Measurements from ENCODE around the gene OR4F15.
"Not testable (repeated sequence)": the region's sequence is repeated elsewhere in the genome, so short reads cannot be mapped to it uniquely, and the experiment has no call there.

The OR4F15 gene, protein sequence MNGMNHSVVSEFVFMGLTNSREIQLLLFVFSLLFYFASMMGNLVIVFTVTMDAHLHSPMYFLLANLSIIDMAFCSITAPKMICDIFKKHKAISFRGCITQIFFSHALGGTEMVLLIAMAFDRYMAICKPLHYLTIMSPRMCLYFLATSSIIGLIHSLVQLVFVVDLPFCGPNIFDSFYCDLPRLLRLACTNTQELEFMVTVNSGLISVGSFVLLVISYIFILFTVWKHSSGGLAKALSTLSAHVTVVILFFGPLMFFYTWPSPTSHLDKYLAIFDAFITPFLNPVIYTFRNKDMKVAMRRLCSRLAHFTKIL

DNA sequence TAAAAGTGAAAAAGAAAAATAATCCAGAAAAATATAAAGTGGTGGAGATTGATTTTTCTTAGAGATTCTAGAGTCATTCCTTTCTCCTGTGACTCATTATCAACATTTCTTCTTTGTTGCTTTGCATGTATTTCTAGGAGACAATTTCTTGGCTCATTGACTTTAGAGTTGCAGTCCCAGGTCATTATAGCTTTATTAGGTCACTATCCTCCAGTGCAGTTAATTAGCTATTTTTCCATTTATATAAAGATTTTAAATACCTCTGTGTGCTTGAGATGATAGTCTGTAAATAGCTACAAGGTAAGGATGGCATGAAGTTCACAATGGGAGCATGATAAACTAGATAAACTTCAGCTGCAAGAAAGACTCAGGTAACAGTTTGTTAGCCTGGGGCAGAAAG is at the start of gene OR4F15:
Gene OR4F15 (plus strand): TSS at position 301 of the 400 bp plus-strand sequence. CDS start 5,985 bp downstream, outside the sequence.
- DNase-seq: no peak

GRCh38 chr15:101764669-101765339 is 47.2 kb upstream of the OR4F15 start:
- DNase-seq: not testable (repeated sequence)

DNA sequence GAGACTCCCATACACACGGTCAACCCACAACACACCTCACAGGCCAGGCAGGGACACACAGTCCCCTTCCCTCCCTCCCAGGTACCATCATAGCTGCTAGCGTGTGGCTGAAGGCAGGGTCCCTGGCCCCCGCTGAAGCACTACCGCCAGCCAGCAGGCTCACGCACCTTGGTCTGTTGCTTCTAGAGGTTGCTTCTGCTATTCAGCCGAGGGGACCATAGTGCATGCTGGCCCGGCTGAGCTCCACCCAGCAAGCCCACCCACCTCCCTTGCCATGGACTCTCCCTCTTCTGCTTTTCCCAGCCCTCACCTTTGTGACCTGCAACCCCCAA is 46.7 kb upstream of the OR4F15 start:
- DNase-seq: not testable (repeated sequence)

GRCh38 chr15:101765772-101766456 is 46.1 kb upstream of the OR4F15 start:
- no peak for DNase-seq

- not testable (repeated sequence) for DNase-seq
Measured at GRCh38 chr15:101767083-101767640, 44.8 kb upstream of the OR4F15 start.

DNA sequence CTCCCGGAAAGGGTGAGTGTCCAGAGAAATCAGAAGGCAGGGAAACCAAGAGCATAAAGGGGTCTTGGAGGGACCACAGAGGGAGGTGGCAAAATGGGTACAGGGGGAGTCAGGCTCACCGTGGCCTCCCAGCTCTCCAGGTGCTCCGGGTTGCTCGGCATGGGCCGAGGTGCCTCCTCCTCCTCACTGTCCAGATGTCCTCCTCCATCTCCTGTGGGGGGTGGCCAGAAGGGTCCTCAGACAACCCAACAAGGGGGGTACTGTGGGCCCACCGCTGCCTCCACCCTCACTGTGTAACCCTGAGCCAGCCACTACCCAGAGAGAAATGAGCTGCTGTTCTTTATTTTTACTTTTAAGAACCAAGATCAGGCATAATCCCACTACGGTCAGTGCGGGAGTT is 39.1 kb upstream of the OR4F15 start:
- no peak for DNase-seq

- DNase-seq: no peak
Measured at GRCh38 chr15:101773496-101774100, 38.4 kb upstream of the OR4F15 start.

- no peak for DNase-seq
Measured at GRCh38 chr15:101775136-101775535, 36.9 kb upstream of the OR4F15 start.

GRCh38 chr15:101778576-101778975 is 33.4 kb upstream of the OR4F15 start:
- DNase-seq: not testable (repeated sequence)

DNA sequence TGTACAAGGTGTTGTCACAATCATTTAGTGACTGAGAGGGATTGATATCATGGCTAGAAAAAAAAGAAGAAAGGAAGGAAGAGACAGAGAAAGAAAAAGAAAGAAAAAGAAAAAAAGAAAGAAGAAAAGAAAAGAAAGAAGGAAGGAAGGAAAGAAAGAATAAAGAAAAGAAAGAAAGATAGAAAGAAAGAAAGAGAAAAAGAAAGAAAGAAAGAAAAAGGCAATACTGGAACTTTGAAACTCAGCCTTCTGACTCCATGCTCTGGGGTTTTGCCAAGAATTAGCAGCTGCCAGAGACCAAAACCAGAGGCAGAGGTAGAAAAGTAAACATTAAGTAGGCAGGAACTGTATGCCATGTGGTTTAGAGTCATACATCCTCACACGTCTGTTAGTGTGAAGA is 31.8 kb upstream of the OR4F15 start:
- DNase-seq: not testable (repeated sequence)

GRCh38 chr15:101781928-101782327 is 30.1 kb upstream of the OR4F15 start:
- no peak for DNase-seq

DNA sequence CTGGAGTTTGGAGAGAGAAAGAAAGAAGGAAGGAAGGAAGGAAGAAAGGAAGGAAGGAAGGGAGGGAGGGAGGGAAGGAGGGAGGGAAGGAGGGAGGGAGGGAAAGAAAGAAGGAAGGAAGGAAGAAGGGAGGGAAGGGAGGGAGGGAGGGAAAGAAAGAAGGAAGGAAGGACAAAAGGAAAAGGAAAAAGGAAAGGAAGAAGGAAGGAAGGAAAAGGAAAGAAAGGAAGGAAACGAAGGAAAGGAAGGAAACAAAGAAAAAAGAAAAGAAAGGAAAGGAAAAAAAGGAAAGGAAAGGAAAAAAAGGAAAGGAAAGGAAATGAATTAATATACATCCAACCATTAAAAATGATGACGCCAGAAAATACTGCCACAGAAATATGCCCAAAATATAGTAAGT is 27.4 kb upstream of the OR4F15 start:
- no peak for DNase-seq

GRCh38 chr15:101786422-101786821 is 25.6 kb upstream of the OR4F15 start:
- not testable (repeated sequence) for DNase-seq

DNA sequence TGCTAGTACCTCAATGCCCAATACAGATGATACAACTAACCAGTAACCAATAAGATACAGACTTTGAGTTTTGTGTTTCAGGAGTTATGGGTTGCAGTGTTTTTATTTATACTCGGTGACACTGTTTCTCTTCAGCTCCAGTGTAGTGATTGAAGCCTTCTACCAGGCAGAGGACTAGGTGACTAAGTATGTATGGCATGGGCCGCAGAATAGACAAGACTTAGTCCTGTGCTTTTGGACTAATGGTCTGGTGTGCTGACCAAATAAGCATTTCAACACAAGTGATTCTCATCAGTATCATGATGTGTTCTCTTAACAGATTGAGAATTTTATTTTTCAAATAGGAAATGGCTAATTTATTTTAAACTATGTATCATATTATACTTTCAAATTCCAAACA is 24.0 kb upstream of the OR4F15 start:
- not testable (repeated sequence) for DNase-seq

DNA sequence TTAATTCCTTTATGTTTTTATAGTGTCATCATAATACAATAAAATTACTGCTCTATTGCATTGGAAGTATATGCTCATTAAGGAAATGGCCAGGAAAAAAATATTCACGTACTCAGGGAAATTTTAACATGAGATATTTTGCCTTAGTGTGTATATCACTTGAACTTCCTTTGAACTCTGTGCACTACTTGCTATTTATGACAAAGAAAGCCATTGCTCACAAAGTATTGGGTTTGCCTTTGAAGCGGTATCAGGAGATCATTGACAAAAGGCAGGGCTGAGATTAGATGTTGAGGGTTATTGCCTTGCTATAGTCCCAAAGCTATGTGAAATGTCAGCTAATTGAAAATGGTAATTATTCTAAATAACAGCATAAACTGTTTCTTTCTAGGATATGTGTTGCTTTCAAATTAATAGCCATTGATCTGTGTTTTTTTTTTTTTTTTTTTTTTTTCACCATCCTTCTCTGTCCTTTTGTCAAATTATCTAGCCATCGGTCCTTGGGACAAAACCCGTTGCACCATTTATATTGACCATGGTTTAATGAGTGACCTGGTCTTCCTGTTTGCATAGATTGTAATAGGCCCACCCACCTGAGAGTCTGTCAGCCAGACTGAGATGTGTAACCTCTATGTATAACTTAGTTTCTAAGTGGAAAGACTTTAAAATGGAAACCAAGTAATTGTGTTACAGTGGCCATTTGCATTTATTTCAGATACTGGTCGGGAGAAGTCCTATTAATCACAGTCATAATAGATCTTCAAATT is 23.3 kb upstream of the OR4F15 start:
- not testable (repeated sequence) for DNase-seq

DNA sequence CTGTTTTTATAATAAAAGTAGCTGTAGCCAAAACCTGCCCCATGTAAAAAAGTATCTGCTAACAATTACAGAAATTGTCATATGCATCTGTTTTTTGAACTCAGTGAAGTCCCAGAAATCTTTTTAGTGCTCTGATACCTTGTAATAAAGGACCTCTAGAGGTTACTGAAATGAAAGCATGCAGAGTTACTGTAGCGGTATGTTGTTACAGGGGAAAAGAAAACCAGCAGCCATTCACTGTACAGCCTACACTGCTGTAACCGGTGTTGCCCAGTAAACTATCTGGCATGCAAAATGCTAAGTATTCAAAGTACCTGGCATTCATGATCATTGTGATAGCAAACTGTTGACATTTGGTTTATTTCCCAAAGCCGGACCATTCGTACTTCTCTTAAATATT is 21.3 kb upstream of the OR4F15 start:
- not testable (repeated sequence) for DNase-seq

DNA sequence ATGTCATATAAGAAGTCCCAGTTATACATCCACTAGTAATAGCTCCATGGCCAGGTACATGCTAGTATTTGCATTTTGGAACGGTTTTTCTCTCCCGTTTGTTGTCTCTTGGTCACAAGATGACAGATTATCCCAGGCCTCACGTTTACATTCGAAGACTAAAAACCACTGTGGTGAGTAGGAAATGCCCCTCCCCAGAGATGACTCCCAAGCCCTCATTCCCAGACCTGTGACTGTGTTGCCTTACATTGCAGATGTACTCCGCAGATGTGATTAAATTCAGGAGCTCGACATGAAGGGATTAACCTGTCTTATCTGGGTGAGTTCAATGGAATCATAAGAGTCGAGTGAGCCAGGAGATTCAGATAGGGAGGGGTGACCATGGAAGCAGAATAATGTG is 18.0 kb upstream of the OR4F15 start:
- not testable (repeated sequence) for DNase-seq

- DNase-seq: no peak
Measured at GRCh38 chr15:101795455-101795854, 16.5 kb upstream of the OR4F15 start.

DNA sequence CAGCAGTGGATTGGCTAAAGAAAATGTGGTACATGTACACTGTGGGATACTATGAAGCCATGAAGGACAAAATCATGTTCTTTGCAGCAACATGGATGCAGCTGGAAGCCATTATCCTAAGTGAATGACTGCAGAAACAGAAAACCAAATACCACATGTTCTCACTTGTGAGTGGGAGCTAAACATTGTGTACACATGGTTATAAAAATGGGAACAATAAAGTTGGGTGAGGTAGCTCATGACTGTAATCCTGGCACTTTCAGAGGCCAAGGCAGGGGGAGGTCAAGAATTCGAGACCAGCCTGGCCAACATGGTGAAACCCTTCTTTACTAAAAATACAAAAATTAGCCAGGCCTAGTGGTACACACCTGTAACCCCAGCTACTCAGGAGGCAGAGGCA is 12.3 kb upstream of the OR4F15 start:
- DNase-seq: no peak

DNA sequence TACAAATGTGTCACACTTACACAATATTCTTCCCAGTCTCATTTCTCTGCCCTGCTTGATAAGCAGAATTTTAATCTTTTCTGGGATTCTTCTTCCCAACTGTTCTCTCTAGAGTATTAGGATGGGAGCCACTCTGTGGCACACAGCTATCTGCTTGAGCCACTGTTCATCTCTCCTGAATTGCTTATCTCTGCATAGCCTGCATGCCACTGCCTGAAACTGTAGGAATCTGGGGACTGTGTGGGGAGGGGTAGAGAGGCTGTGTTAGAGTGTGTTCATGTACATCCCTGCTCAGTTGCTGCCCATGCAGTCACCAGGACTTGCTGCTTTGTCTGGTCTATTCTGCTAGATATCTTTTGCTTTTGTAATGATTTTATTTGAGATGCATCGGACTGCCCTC is 11.0 kb upstream of the OR4F15 start:
- DNase-seq: no peak

GRCh38 chr15:101803209-101803608 is 8.8 kb upstream of the OR4F15 start, which contains the start of gene OR4F6:
Gene OR4F6, plus strand, starts transcription at chr15:101803509. Its CDS starts 2,211 bp downstream, at chr15:101805720.
- DNase-seq: no peak

DNA sequence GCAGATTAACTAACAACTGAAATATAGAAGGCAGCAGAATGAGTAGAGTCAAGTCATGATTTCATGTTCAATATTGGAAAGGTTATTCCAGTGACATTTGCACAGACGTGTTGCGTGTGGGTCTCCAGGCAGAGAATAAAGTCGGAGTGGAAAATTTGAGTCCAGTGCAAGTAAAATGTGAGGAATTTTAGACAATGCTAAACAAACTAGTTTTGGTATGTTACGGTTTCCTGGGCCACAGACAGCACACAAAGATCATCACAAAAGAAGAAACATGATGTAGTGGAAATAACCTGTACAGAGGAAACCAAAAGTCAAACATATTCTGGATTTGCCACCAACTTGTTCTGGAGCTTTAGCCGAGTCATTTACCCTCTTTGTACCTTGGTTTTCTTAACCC is 8.3 kb upstream of the OR4F15 start:
- no peak for DNase-seq
